H9 (cell line): ENCODE data around the gene FMO4. TPM values are rescaled to one million over a fixed set of nuclear protein-coding genes. Genes with fewer than 3 reads are reported as not detected.

Source experiments
- DNase-seq: peaks from one replicate; pipeline ENCODE4 v3.0.0-alpha.2; 2017
- H2AFZ ChIP-seq: one replicate; pipeline ENCODE4 v1.6.1; 2013; ENCODE audit warnings: mild to moderate bottlenecking, low read length, control low read depth, moderate library complexity
- H2AK5ac ChIP-seq: 2 replicates; pipeline ENCODE4 v1.6.1; 2013; ENCODE audit warnings: low read length, control low read depth, mixed read lengths; ENCODE audit not compliant: insufficient read length
- H2BK120ac ChIP-seq: one replicate; pipeline ENCODE4 v1.6.1; 2013; ENCODE audit warnings: low read depth, mild to moderate bottlenecking, low read length, control low read depth, inconsistent platforms; ENCODE audit not compliant: poor library complexity, severe bottlenecking
- H2BK12ac ChIP-seq: 2 replicates; pipeline ENCODE4 v1.6.1; 2013; ENCODE audit warnings: low read length, control low read depth, mixed read lengths, low read depth; ENCODE audit not compliant: insufficient read length
- H2BK15ac ChIP-seq: 2 replicates; pipeline ENCODE4 v1.6.1; 2013; ENCODE audit warnings: low read depth, low read length, control low read depth
- H2BK20ac ChIP-seq: one replicate; pipeline ENCODE4 v1.6.1; 2013; ENCODE audit warnings: low read depth, mild to moderate bottlenecking, low read length, control low read depth, inconsistent platforms; ENCODE audit not compliant: poor library complexity, severe bottlenecking
- H2BK5ac ChIP-seq: 2 replicates; pipeline ENCODE4 v1.6.1; 2013; ENCODE audit warnings: low read length, control low read depth, mixed read lengths; ENCODE audit not compliant: insufficient read length
- H3K14ac ChIP-seq: 2 replicates; pipeline ENCODE4 v1.6.1; 2013; ENCODE audit warnings: low read length, control low read depth; ENCODE audit not compliant: insufficient read depth
- H3K18ac ChIP-seq: 2 replicates; pipeline ENCODE4 v1.6.1; 2013; ENCODE audit warnings: low read depth, mild to moderate bottlenecking, mixed read lengths, low read length, control low read depth; ENCODE audit not compliant: insufficient read length
- H3K23ac ChIP-seq: 2 replicates; pipeline ENCODE4 v1.6.1; 2013; ENCODE audit warnings: low read length, control low read depth, mixed read lengths, low read depth; ENCODE audit not compliant: insufficient read length
- H3K23me2 ChIP-seq: 2 replicates; pipeline ENCODE4 v1.6.1; 2013; ENCODE audit warnings: low read depth, mild to moderate bottlenecking, mixed read lengths, low read length, control low read depth; ENCODE audit not compliant: insufficient read length, poor library complexity, severe bottlenecking
- H3K27ac ChIP-seq: 2 replicates; pipeline ENCODE4 v1.5.1; 2013; ENCODE audit warnings: low read length, control low read depth, mixed read lengths, low read depth; ENCODE audit not compliant: insufficient read length
- H3K27me3 ChIP-seq: 2 replicates; pipeline ENCODE4 v1.6.1; 2013; ENCODE audit warnings: low read length, control low read depth, inconsistent platforms; ENCODE audit not compliant: insufficient read depth
- H3K4ac ChIP-seq: 2 replicates; pipeline ENCODE4 v1.6.1; 2013; ENCODE audit warnings: low read depth, mild to moderate bottlenecking, control low read depth, inconsistent platforms, low read length, moderate library complexity
- H3K4me1 ChIP-seq: 2 replicates; pipeline ENCODE4 v1.6.1; 2013; ENCODE audit warnings: low read length, control low read depth, inconsistent platforms; ENCODE audit not compliant: insufficient read depth
- H3K4me2 ChIP-seq: 2 replicates; pipeline ENCODE4 v1.6.1; 2013; ENCODE audit warnings: low read length, control low read depth, mixed read lengths; ENCODE audit not compliant: insufficient read length, insufficient read depth
- H3K56ac ChIP-seq: 2 replicates; pipeline ENCODE4 v1.6.1; 2013; ENCODE audit warnings: low read depth, mild to moderate bottlenecking, mixed read lengths, low read length, control low read depth; ENCODE audit not compliant: insufficient read length
- H3K79me1 ChIP-seq: 2 replicates; pipeline ENCODE4 v1.6.1; 2013; ENCODE audit warnings: low read depth, mild to moderate bottlenecking, moderate library complexity, low read length, control low read depth, inconsistent platforms; ENCODE audit not compliant: insufficient read depth, poor library complexity, severe bottlenecking
- H3K79me2 ChIP-seq: 2 replicates; pipeline ENCODE4 v1.6.1; 2013; ENCODE audit warnings: low read length, control low read depth, inconsistent platforms; ENCODE audit not compliant: insufficient read depth
- H3K9ac ChIP-seq: 2 replicates; pipeline ENCODE4 v1.6.1; 2013; ENCODE audit warnings: low read length, control low read depth, mixed read lengths; ENCODE audit not compliant: insufficient read length; ENCODE audit errors: extremely low read depth
- H3K9me3 ChIP-seq: one replicate; pipeline ENCODE4 v1.6.1; 2013; ENCODE audit warnings: low read depth, low read length, inconsistent platforms; ENCODE audit not compliant: control insufficient read depth
- H3T11ph ChIP-seq: one replicate; pipeline ENCODE4 v1.6.1; 2013; ENCODE audit warnings: mild to moderate bottlenecking, low read length, control low read depth, inconsistent platforms
- H4K20me1 ChIP-seq: one replicate; pipeline ENCODE4 v1.6.1; 2013; ENCODE audit not compliant: control insufficient read depth, insufficient read length, insufficient read depth
- H4K5ac ChIP-seq: 2 replicates; pipeline ENCODE4 v1.6.1; 2013; ENCODE audit warnings: low read depth, mild to moderate bottlenecking, mixed read lengths, low read length, control low read depth; ENCODE audit not compliant: insufficient read length
- H4K8ac ChIP-seq: replicated peaks from 2 replicates; pipeline ENCODE4 v1.6.1; 2013; ENCODE audit warnings: low read length, control low read depth, mixed read lengths, low read depth; ENCODE audit not compliant: insufficient read length
- H4K91ac ChIP-seq: 2 replicates; pipeline ENCODE4 v1.6.1; 2013; ENCODE audit warnings: low read depth, mild to moderate bottlenecking, moderate library complexity, mixed read lengths, low read length, control low read depth; ENCODE audit not compliant: insufficient read length
- H3K27ac Mint-ChIP-seq, 3 experiments: 2 replicates in 2 of 3; 3 replicates in 1 of 3; pipeline ENCODE4 v1.8.0; 2020 to 2021; ENCODE audit warnings: mixed read lengths in 3 of 3, mild to moderate bottlenecking in 1 of 3, moderate library complexity in 1 of 3
- H3K27me3 Mint-ChIP-seq: 2 replicates; pipeline ENCODE4 v1.8.0; 2021; ENCODE audit warnings: low read depth, mild to moderate bottlenecking, moderate library complexity, mixed read lengths
- H3K36me3 Mint-ChIP-seq, 3 experiments: 2 replicates in 2 of 3; 3 replicates in 1 of 3; pipeline ENCODE4 v1.8.0; 2020 to 2021; ENCODE audit warnings: low read depth in 3 of 3, mixed read lengths in 3 of 3; ENCODE audit not compliant: insufficient read depth in 1 of 3
- H3K4me1 Mint-ChIP-seq, 2 experiments: 2 replicates each; pipeline ENCODE4 v1.8.0; 2020; ENCODE audit warnings: mixed read lengths in 2 of 2
- H3K4me3 Mint-ChIP-seq, 2 experiments: 2 replicates in 1 of 2; 3 replicates in 1 of 2; pipeline ENCODE4 v1.8.0; 2020 to 2021; ENCODE audit warnings: mild to moderate bottlenecking in 2 of 2, mixed read lengths in 2 of 2, moderate library complexity in 1 of 2
- H3K9me3 Mint-ChIP-seq, 2 experiments: 2 replicates in 1 of 2; 3 replicates in 1 of 2; pipeline ENCODE4 v1.8.0; 2020; ENCODE audit warnings: mild to moderate bottlenecking in 2 of 2, mixed read lengths in 2 of 2, moderate library complexity in 1 of 2
- WGBS: extraction: QIAGEN DNeasy Blood & Tissue Kit; methylation state at CpG from one replicate; pipeline ENCODE4 v1.1.7; 2013; ENCODE audit warnings: missing lambda C conversion rate, low lambda C conversion rate, mixed read lengths; ENCODE audit not compliant: insufficient read length; ENCODE audit errors: extremely low coverage; 5-methylcytosine and 5-hydroxymethylcytosine counted together
- total RNA-seq: library from RNA; stranded (reverse); gene quantifications from 2 replicates; pipeline ENCODE4 v1.2.1, GENCODE V29; 2021
- TF ChIP-seq, protein P1 (sequence below): fragments of 200-600 bp; sonication (generic); conservative IDR thresholded peaks from 3 replicates; pipeline ENCODE4 v1.8.0; 2021; ENCODE audit warnings: antibody characterized with exemption, mild to moderate bottlenecking

FMO4 gene
- total RNA-seq, 1 experiment from 2014 or later: 1.8 TPM

- Histone ChIP-seq H3K79me2 (no peaks in the 10 kb centered on the region), H4K20me1 (no peaks in the 10 kb centered on the region), H2AK5ac (no peak overlapping the region), H4K5ac (no peak overlapping the region), H3K9me3 (no peaks in the 10 kb centered on the region), H2AFZ (no peak overlapping the region), H3K27ac (no peak overlapping the region), H3K14ac (no peak overlapping the region), H2BK5ac (no peak overlapping the region), H2BK12ac (no peak overlapping the region), H3K4ac (no peak overlapping the region), H3K27me3 (no peaks in the 10 kb centered on the region), H2BK120ac (no peak overlapping the region), H4K91ac (no peak overlapping the region), H2BK20ac (no peak overlapping the region), H3K4me1 (peaks cover 6% of the 10 kb centered on the region), H3K4me2 (no peak overlapping the region), H3K23me2 (no peaks in the 10 kb centered on the region), H3K18ac (no peak overlapping the region), H3K23ac (no peak overlapping the region), H3K79me1 (no peaks in the 10 kb centered on the region), H3T11ph (no peak overlapping the region), H4K8ac (no peak overlapping the region), H3K56ac (no peak overlapping the region), H2BK15ac (no peak overlapping the region), H3K9ac (no peak overlapping the region)
- H3K36me3 Mint-ChIP-seq: peaks cover 0 to 4% (median 0%) of the 10 kb centered on the region in 3 experiments; a peak in 1 of 7 replicates
- no peaks in the 10 kb centered on the region for H3K9me3 Mint-ChIP-seq
- H3K4me3 Mint-ChIP-seq: no peak overlapping the region
- no CpG with 5 or more reads among the region's 2 CpGs for WGBS
- TF ChIP-seq, protein P1, sequence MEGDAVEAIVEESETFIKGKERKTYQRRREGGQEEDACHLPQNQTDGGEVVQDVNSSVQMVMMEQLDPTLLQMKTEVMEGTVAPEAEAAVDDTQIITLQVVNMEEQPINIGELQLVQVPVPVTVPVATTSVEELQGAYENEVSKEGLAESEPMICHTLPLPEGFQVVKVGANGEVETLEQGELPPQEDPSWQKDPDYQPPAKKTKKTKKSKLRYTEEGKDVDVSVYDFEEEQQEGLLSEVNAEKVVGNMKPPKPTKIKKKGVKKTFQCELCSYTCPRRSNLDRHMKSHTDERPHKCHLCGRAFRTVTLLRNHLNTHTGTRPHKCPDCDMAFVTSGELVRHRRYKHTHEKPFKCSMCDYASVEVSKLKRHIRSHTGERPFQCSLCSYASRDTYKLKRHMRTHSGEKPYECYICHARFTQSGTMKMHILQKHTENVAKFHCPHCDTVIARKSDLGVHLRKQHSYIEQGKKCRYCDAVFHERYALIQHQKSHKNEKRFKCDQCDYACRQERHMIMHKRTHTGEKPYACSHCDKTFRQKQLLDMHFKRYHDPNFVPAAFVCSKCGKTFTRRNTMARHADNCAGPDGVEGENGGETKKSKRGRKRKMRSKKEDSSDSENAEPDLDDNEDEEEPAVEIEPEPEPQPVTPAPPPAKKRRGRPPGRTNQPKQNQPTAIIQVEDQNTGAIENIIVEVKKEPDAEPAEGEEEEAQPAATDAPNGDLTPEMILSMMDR: no peak
- H3K27me3 Mint-ChIP-seq: no peaks in the 10 kb centered on the region; the same call in 1 of the 2 replicates
- no peak overlapping the region for H3K27ac Mint-ChIP-seq
- peaks cover 7 to 16% of the 10 kb centered on the region in 2 experiments for H3K4me1 Mint-ChIP-seq
- no peak for DNase-seq
Observed at GRCh38 chr1:171277534-171277933, 36.4 kb upstream of the FMO4 start.
